DMS53 treated with DMSO at 0.1 percent for 48 hours (cell line): ENCODE measurements around the gene RBX1.
"Not testable (repeated sequence)": the region's sequence is repeated elsewhere in the genome, so short reads cannot be mapped to it uniquely, and the experiment has no call there.

Source experiments
- DNase-seq: peaks from one replicate; lab custom pipeline; 2025; ENCODE audit not compliant: unreplicated experiment; lab: John Stamatoyannopoulos, UW

The RBX1 gene

GRCh38 chr22:40967111-40967760, 16.1 kb downstream of the RBX1 start:
- no peak for DNase-seq

- DNase-seq = no peak
Measured at GRCh38 chr22:40972587-40972986, 21.4 kb downstream of the RBX1 start.

- no peak for DNase-seq
Measured at GRCh38 chr22:40973144-40973543, 22.0 kb downstream of the RBX1 start.

GRCh38 chr22:40975366-40975765, 24.2 kb downstream of the RBX1 start:
- DNase-seq = no peak

- no peak for DNase-seq
Measured at GRCh38 chr22:40976866-40977700, 25.9 kb downstream of the RBX1 start.

GRCh38 chr22:40979198-40979597, 28.0 kb downstream of the RBX1 start:
- no peak for DNase-seq

- DNase-seq = no peak
Measured at GRCh38 chr22:40979871-40980270, 28.7 kb downstream of the RBX1 start.

GRCh38 chr22:40982482-40983385, 31.6 kb downstream of the RBX1 start:
- DNase-seq = no peak

- no peak for DNase-seq
Measured at GRCh38 chr22:40991298-40991697, 40.1 kb downstream of the RBX1 start.

- DNase-seq = no peak
Measured at GRCh38 chr22:40995821-40996220, 44.6 kb downstream of the RBX1 start.

GRCh38 chr22:40997520-40997919, 46.3 kb downstream of the RBX1 start:
- no peak for DNase-seq

GRCh38 chr22:41000040-41000565, 48.9 kb downstream of the RBX1 start:
- no peak for DNase-seq

GRCh38 chr22:41000941-41001721, 50.0 kb downstream of the RBX1 start:
- DNase-seq = no peak

- DNase-seq = no peak
Measured at GRCh38 chr22:41001722-41002122, 50.5 kb downstream of the RBX1 start.

- DNase-seq = not testable (repeated sequence)
Measured at GRCh38 chr22:41002386-41002785, 51.2 kb downstream of the RBX1 start.

- no peak for DNase-seq
Measured at GRCh38 chr22:41003066-41003465, 51.9 kb downstream of the RBX1 start.

- DNase-seq = no peak
Measured at GRCh38 chr22:41003976-41004375, 52.8 kb downstream of the RBX1 start.

GRCh38 chr22:41009222-41009948, 58.2 kb downstream of the RBX1 start:
- DNase-seq = no peak

- no peak for DNase-seq
Measured at GRCh38 chr22:41015003-41015402, 63.8 kb downstream of the RBX1 start.
